Pancreas (tissue), 10 donors: ENCODE data around the gene BLOC1S2. TPM values are rescaled to one million over a fixed set of nuclear protein-coding genes. Genes with fewer than 3 reads are reported as not detected.

ENCODE experiments used
- ATAC-seq, 4 donors: fragments of 200-7000 bp; cut with Tn5 transposase; one replicate each; pipeline versions ENCODE4 v1.8.0 to v1.9.1; 2020; ENCODE audit warnings: mild to moderate bottlenecking in 4 of 4, moderate library complexity in 4 of 4
- DNase-seq, 6 donors: peaks; one replicate each; pipeline ENCODE4 v3.0.0-alpha.2; 2020
- FAIRE-seq: peaks from 2 replicates; lab custom pipeline; 2012; peaks lifted over from hg19 to GRCh38; lab: Jason Lieb, UNC
- H3K27ac ChIP-seq, 4 donors: fragments of 200-600 bp; sonication (generic); 1 replicate in 3 of 4; 2 replicates in 1 of 4; pipeline versions ENCODE4 v1.5.0 to v1.8.0; 2020
- H3K27me3 ChIP-seq, 4 donors: fragments of 200-600 bp; one replicate each; pipeline ENCODE4 v1.8.0; 2021
- H3K36me3 ChIP-seq, 3 donors: fragments of 200-600 bp; sonication (generic) in 1 of 3; one replicate each; pipeline versions ENCODE4 v1.5.0 to v1.8.0; 2020 to 2021
- H3K4me1 ChIP-seq, 3 donors: fragments of 200-600 bp; one replicate each; pipeline ENCODE4 v1.8.0; 2021
- H3K4me3 ChIP-seq, 4 donors: fragments of 200-600 bp; sonication (generic) in 2 of 4; one replicate each; pipeline versions ENCODE4 v1.5.0 to v1.8.0; 2020 to 2021
- H3K9me3 ChIP-seq, 4 donors: fragments of 200-600 bp; one replicate each; pipeline ENCODE4 v1.8.0; 2021
- CTCF ChIP-seq, 4 donors: fragments of 200-600 bp; sonication (generic) in 3 of 4; IDR thresholded peaks; one replicate each; pipeline versions ENCODE4 v1.5.0 to v1.8.0; 2021; ENCODE audit warnings: antibody characterized with exemption in 4 of 4
- WGBS, 2 donors: extraction: QIAGEN DNeasy Blood & Tissue Kit; methylation state at CpG; one replicate each; pipeline ENCODE4 v1.1.7; 2013; 5-methylcytosine and 5-hydroxymethylcytosine counted together
- intact Hi-C, 3 donors: fragments of 100-400 bp; cut with DNase I; formaldehyde crosslinking; loops; one replicate each; pipeline versions ENCODE4 v1.11.1 to v1.14.2; 2022
- polyA plus RNA-seq, 2 donors: library from polyadenylated mRNA; stranded (reverse); fragments of 200-250 nt; gene quantifications; one replicate each; pipeline ENCODE4 v1.2.3, GENCODE V29; 2013
- total RNA-seq, 6 donors: library from RNA; stranded (reverse); fragmentation: NEBNext Ultra II Directional in 4 of 6; extraction: Animal tissue kit (Norgen Biotek cat#: 25700) in 4 of 6; gene quantifications; one replicate each; pipeline versions ENCODE4 v1.2.1 to v1.2.4, GENCODE V29; 2021 to 2023
- donor health status: healthy with polysubstance abuse.
- donor health status: DM: no; HTN: no; CAD: no; lungs with moderate emphysema.
- donor health status: DM: no; HTN: no; CAD: no.
- donor health status: control.
- donor health status: control.
- donor health status: Bipolar disorder and iron deficiency.
- donor health status: DM: yes; HTN: yes; CAD: no.
- donor health status: DM: no; HTN: no; CAD: no.
- donor health status: DM: no; HTN: no; CAD: no.
- donor health status: DM: yes; HTN: yes; CAD: no.

BLOC1S2 gene
- total and polyA plus RNA-seq, 8 donors: 11.7 to 30.4 (median 13.7) TPM

- intact Hi-C loops: no loop called here
- no peak for TF ChIP-seq CTCF (IDR thresholded peaks at IDR 0.05)
- ATAC-seq (peak in 1 of 4 donors; percentile 3), FAIRE-seq (no peak), DNase-seq (no peak)
- Histone ChIP-seq H3K27me3 (no peaks in the 10 kb centered on the region), H3K27ac (peak overlapping the region; percentile 60 to 66 (median 62)), H3K36me3 (peaks cover 0 to 10% (median 7%) of the 10 kb centered on the region in 3 donors), H3K9me3 (no peaks in the 10 kb centered on the region), H3K4me3 (peak overlapping the region; percentile 82 to 86 (median 84)), H3K4me1 (peaks cover 0 to 8% (median 0%) of the 10 kb centered on the region in 3 donors)
- 53 to 55% methylated on average over 21 of the region's 21 CpGs for WGBS, 2 donors
These were observed 56.6 kb downstream of the BLOC1S2 start for GRCh38 chr10:100229819-100230422.

- WGBS, 2 donors: 74 to 77% methylated on average over 5 of the region's 5 CpGs
- ATAC-seq (no peak), DNase-seq (no peak), FAIRE-seq (no peak)
- H3K27me3 ChIP-seq: no peaks in the 10 kb centered on the region
- no peaks in the 10 kb centered on the region for H3K9me3 ChIP-seq
- H3K36me3 ChIP-seq: peaks cover 0 to 17% (median 4%) of the 10 kb centered on the region in 3 donors
- intact Hi-C loops: no loop called here
- peaks cover 0 to 8% (median 0%) of the 10 kb centered on the region in 3 donors for H3K4me1 ChIP-seq
- H3K4me3 ChIP-seq: no peak overlapping the region
- no peak overlapping the region for H3K27ac ChIP-seq
- TF ChIP-seq CTCF (IDR thresholded peaks at IDR 0.05): no peak
These were observed 62.6 kb downstream of the BLOC1S2 start for GRCh38 chr10:100223879-100224278.

Other genes starting within 250 kb of the BLOC1S2 start
- under 1 TPM in 1 of 6 donors, not detected in 5; 0.17 TPM for gene CPN1, start 204.8 kb downstream of the BLOC1S2 start, total RNA-seq
- gene CPN1, start 204.8 kb downstream of the BLOC1S2 start, polyA plus RNA-seq: not detected
- 10 to 100 TPM in 4 of 6 donors, 1 to 10 TPM in 2; 8.5 to 13.2 (median 11.6) TPM for gene ERLIN1, start 100.7 kb downstream of the BLOC1S2 start, total RNA-seq
- 1 to 10 TPM; 2.9 to 7.5 TPM for gene ERLIN1, start 100.7 kb downstream of the BLOC1S2 start, polyA plus RNA-seq
- gene CHUK, start 57.1 kb downstream of the BLOC1S2 start, total RNA-seq: 1 to 10 TPM; 4.8 to 9.2 (median 6.1) TPM
- gene CHUK, start 57.1 kb downstream of the BLOC1S2 start, polyA plus RNA-seq: 1 to 10 TPM; 3.7 to 8.7 TPM
- gene CWF19L1, start 19.0 kb downstream of the BLOC1S2 start, total RNA-seq: 10 to 100 TPM in 3 of 6 donors, 1 to 10 TPM in 3; 8.0 to 11.9 (median 9.9) TPM
- 10 to 100 TPM; 12.0 to 12.8 TPM for gene CWF19L1, start 19.0 kb downstream of the BLOC1S2 start, polyA plus RNA-seq
- gene PKD2L1, start 43.5 kb upstream of the BLOC1S2 start, total RNA-seq: not detected
- under 1 TPM; 0.11 to 0.54 TPM for gene PKD2L1, start 43.5 kb upstream of the BLOC1S2 start, polyA plus RNA-seq
- 10 to 100 TPM in 3 of 6 donors, 1 to 10 TPM in 3; 1.9 to 87.6 (median 9.7) TPM for gene SCD, start 60.6 kb upstream of the BLOC1S2 start, total RNA-seq
- 10 to 100 TPM; 10.9 to 30.1 TPM for gene SCD, start 60.6 kb upstream of the BLOC1S2 start, polyA plus RNA-seq
- gene WNT8B, start 176.3 kb upstream of the BLOC1S2 start, total RNA-seq: under 1 TPM; 0.14 to 0.59 (median 0.36) TPM
- under 1 TPM; 0.08 to 0.14 TPM for gene WNT8B, start 176.3 kb upstream of the BLOC1S2 start, polyA plus RNA-seq
- 1 to 10 TPM; 1.8 to 4.2 (median 2.2) TPM for gene SEC31B, start 233.2 kb upstream of the BLOC1S2 start, total RNA-seq
- 10 to 100 TPM in 1 of 2 donors, 1 to 10 TPM in 1; 7.1 to 14.4 TPM for gene SEC31B, start 233.2 kb upstream of the BLOC1S2 start, polyA plus RNA-seq
- 10 to 100 TPM; 35.5 to 60.6 (median 48.5) TPM for gene NDUFB8, start 243.2 kb upstream of the BLOC1S2 start, total RNA-seq
- gene NDUFB8, start 243.2 kb upstream of the BLOC1S2 start, polyA plus RNA-seq: 100 to 1,000 TPM; 121 to 156 TPM
- gene HIF1AN, start 249.3 kb upstream of the BLOC1S2 start, total RNA-seq: 10 to 100 TPM; 13.3 to 21.8 (median 16.3) TPM
- 1 to 10 TPM; 6.3 to 7.3 TPM for gene HIF1AN, start 249.3 kb upstream of the BLOC1S2 start, polyA plus RNA-seq